ENCODE results near the gene IGSF11. TPM values are rescaled to one million over a fixed set of nuclear protein-coding genes. Genes with fewer than 3 reads are reported as not detected.

The IGSF11 gene
- total and polyA plus RNA-seq, 9 of the 15 experiments (the other 6 are each of a cell fraction or from before 2014, with no cell fraction given), result 1.2 to 2.8 (median 1.7) TPM

DNA sequence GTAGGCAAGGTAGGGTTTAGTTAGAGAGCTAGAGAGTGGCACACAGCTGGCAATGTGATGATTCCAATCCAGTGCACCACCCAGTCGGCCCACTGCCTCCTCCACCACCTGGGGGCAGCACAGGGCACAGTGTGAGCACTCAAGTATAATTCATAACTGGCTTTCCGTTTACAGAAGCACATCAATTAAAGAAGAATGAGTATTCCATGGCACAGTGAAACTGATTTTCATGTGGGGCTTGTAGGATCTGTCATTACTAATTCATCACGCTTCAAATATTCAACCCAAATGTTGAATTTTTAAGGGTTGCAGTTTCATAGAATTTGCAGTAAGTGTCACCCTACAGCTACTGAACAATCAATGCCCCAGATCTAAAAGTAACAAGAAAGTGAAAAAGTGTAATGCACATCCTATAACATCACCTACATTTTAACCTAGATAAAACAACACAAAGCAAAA lies 149.9 kb downstream of the IGSF11 start:
- H3K9ac ChIP-seq (ENCODE audit: insufficient read depth in 1 of 2, low read depth in 2 of 2, low read length in 2 of 2), result no peak overlapping the region
- ChIA-PET CTCF (ENCODE audit: low intra/inter-chr PET ratio) (interaction anchor here (0.5 to 6.6 kb wide), 10 partner anchors 146 to 797 kb away, joined by 3 to 83 read pairs (median 3); partner anchors contain the start of gene IGSF11), POLR2A (interaction anchor here (0.6 to 1.4 kb wide), 3 partner anchors 10 to 33 kb away, joined by 3 to 5 read pairs (median 3); no protein-coding TSS in a partner anchor)
- no peaks in the 10 kb centered on the region for H3K4me1 ChIP-seq (replicated peaks in 1 of 2; ENCODE audit: control insufficient read depth in 2 of 2, insufficient read depth in 2 of 2, low read length in 2 of 2)
- H3K27me3 ChIP-seq (ENCODE audit: control insufficient read depth in 2 of 2, insufficient read depth in 2 of 2, low read length in 2 of 2), result no peaks in the 10 kb centered on the region
- no peak overlapping the region for H2AFZ ChIP-seq (ENCODE audit: low read depth, low read length)
- ATAC-seq (peak; percentile 87), FAIRE-seq (peak; percentile 75), DNase-seq (ENCODE audit: extremely low read depth in 1 of 4, low spot score in 3 of 4) (peak; percentile 19 to 58 (median 28))
- WGBS (ENCODE audit: insufficient coverage, low coverage, missing lambda C conversion rate), result 0% methylated on average over 3 of the region's 3 CpGs
- no peak overlapping the region for H3K27ac ChIP-seq (ENCODE audit: extremely low read depth, low read depth, low read length)
- H3K36me3 ChIP-seq (ENCODE audit: control insufficient read depth, insufficient read depth, low read length), result no peaks in the 10 kb centered on the region
- in situ Hi-C loops (cut with MboI), result loop anchor here (5.0 to 25.0 kb wide), 5 partner anchors 158 to 803 kb away; partner anchors contain the start of genes B4GALT4 and COX17
- no peaks in the 10 kb centered on the region for H4K20me1 ChIP-seq (replicated peaks; ENCODE audit: control insufficient read depth, insufficient read depth, low read length)
- BruUV-seq (replicated peaks), result no TSS peak
- H3K9me1 ChIP-seq (ENCODE audit: control insufficient read depth, insufficient read depth, low read length), result no peaks in the 10 kb centered on the region
- intact Hi-C loops (cut with micrococcal nuclease), result loop anchor here (1.0 to 10.0 kb wide), 6 partner anchors 98 to 800 kb away; partner anchors contain the start of genes B4GALT4 and IGSF11
- no peaks in the 10 kb centered on the region for H3K9me3 ChIP-seq (replicated peaks; ENCODE audit: control insufficient read depth, insufficient read depth, low read depth, low read length)
- H3K4me2 ChIP-seq (ENCODE audit: insufficient read depth, low read length), result no peak overlapping the region
- no peaks in the 10 kb centered on the region for H3K79me2 ChIP-seq (ENCODE audit: control insufficient read depth, insufficient read depth, low read length)
- no peak overlapping the region for H3K4me3 ChIP-seq
- TF ChIP-seq CBX1 (IDR thresholded peaks at IDR 0.05; ENCODE audit: low read depth), result no peak
- TF ChIP-seq CC2D1A (IDR thresholded peaks at IDR 0.05), result 0 out of 2 replicates have a peak, but pooled peaks have one; percentile 54
- TF ChIP-seq, protein P1, sequence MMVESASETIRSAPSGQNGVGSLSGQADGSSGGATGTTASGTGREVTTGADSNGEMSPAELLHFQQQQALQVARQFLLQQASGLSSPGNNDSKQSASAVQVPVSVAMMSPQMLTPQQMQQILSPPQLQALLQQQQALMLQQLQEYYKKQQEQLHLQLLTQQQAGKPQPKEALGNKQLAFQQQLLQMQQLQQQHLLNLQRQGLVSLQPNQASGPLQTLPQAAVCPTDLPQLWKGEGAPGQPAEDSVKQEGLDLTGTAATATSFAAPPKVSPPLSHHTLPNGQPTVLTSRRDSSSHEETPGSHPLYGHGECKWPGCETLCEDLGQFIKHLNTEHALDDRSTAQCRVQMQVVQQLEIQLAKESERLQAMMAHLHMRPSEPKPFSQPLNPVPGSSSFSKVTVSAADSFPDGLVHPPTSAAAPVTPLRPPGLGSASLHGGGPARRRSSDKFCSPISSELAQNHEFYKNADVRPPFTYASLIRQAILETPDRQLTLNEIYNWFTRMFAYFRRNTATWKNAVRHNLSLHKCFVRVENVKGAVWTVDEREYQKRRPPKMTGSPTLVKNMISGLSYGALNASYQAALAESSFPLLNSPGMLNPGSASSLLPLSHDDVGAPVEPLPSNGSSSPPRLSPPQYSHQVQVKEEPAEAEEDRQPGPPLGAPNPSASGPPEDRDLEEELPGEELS (CRISPR knock-in tag; IDR thresholded peaks at IDR 0.05; ENCODE audit: borderline replicate concordance), result no peak
- peak; percentile 65 for TF ChIP-seq SMC3 (conservative IDR thresholded peaks at IDR 0.05; ENCODE audit: insufficient read depth, low read depth, low read length)
- TF ChIP-seq KDM1A (IDR thresholded peaks at IDR 0.05), result no peak
- TF ChIP-seq KDM5B (IDR thresholded peaks at IDR 0.05; ENCODE audit: insufficient replicate concordance, low read depth, low read length), result no peak
- TF ChIP-seq, protein P2, sequence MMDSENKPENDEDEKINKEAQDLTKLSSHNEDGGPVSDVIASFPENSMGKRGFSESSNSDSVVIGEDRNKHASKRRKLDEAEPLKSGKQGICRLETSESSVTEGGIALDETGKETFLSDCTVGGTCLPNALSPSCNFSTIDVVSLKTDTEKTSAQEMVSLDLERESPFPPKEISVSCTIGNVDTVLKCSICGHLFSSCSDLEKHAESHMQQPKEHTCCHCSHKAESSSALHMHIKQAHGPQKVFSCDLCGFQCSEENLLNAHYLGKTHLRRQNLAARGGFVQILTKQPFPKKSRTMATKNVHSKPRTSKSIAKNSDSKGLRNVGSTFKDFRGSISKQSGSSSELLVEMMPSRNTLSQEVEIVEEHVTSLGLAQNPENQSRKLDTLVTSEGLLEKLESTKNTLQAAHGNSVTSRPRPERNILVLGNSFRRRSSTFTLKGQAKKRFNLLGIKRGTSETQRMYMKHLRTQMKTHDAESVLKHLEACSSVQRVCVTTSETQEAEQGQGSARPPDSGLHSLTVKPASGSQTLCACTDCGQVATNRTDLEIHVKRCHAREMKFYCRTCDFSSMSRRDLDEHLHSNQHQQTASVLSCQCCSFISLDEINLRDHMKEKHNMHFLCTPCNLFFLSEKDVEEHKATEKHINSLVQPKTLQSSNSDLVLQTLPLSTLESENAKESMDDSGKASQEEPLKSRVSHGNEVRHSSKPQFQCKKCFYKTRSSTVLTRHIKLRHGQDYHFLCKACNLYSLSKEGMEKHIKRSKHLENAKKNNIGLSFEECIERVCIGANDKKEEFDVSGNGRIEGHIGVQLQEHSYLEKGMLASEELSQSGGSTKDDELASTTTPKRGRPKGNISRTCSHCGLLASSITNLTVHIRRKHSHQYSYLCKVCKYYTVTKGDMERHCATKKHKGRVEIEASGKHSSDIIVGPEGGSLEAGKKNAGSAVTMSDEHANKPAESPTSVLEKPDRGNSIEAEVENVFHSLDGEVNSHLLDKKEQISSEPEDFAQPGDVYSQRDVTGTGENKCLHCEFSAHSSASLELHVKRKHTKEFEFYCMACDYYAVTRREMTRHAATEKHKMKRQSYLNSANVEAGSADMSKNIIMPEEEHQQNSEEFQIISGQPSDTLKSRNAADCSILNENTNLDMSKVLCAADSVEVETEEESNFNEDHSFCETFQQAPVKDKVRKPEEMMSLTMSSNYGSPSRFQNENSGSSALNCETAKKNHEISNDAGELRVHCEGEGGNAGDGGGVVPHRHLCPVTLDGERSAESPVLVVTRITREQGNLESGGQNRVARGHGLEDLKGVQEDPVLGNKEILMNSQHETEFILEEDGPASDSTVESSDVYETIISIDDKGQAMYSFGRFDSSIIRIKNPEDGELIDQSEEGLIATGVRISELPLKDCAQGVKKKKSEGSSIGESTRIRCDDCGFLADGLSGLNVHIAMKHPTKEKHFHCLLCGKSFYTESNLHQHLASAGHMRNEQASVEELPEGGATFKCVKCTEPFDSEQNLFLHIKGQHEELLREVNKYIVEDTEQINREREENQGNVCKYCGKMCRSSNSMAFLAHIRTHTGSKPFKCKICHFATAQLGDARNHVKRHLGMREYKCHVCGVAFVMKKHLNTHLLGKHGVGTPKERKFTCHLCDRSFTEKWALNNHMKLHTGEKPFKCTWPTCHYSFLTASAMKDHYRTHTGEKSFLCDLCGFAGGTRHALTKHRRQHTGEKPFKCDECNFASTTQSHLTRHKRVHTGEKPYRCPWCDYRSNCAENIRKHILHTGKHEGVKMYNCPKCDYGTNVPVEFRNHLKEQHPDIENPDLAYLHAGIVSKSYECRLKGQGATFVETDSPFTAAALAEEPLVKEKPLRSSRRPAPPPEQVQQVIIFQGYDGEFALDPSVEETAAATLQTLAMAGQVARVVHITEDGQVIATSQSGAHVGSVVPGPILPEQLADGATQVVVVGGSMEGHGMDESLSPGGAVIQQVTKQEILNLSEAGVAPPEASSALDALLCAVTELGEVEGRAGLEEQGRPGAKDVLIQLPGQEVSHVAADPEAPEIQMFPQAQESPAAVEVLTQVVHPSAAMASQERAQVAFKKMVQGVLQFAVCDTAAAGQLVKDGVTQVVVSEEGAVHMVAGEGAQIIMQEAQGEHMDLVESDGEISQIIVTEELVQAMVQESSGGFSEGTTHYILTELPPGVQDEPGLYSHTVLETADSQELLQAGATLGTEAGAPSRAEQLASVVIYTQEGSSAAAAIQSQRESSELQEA (IDR thresholded peaks at IDR 0.05; ENCODE audit: low read depth), result no peak
- TF ChIP-seq MAFK (IDR thresholded peaks at IDR 0.05; ENCODE audit: low read length), result no peak
- TF ChIP-seq RAD21 (CRISPR knock-in tag; conservative IDR thresholded peaks at IDR 0.05 in 1 of 2, IDR thresholded peaks at IDR 0.05 in 1 of 2), result peak; percentile 91 to 96
- 0 out of 2 replicates have a peak, but pooled peaks have one; percentile 8 for TF ChIP-seq KLF16 (IDR thresholded peaks at IDR 0.05)
